Cardiac muscle cell (in vitro differentiated cells and primary cell): ENCODE measurements around the gene IL20RB. TPM values are rescaled to one million over a fixed set of nuclear protein-coding genes. Genes with fewer than 3 reads are reported as not detected.
"Not testable (repeated sequence)": the region's sequence is repeated elsewhere in the genome, so short reads cannot be mapped to it uniquely, and the experiment has no call there.

Source experiments
- DNase-seq, 2 donors: peaks; one replicate each; pipeline versions ENCODE4 v3.0.0 to v3.0.0-alpha.2; 2010 to 2017; ENCODE audit warnings: low read depth in 1 of 2, low spot score in 1 of 2
- H3K27ac ChIP-seq: fragments of 200-600 bp; sonication (generic); 2 replicates; pipeline ENCODE4 v1.5.1; 2016
- H3K27me3 ChIP-seq: fragments of 200-600 bp; sonication (generic); 2 replicates; pipeline ENCODE4 v1.6.0; 2016; ENCODE audit warnings: control low read depth
- H3K36me3 ChIP-seq: fragments of 200-600 bp; sonication (generic); 2 replicates; pipeline ENCODE4 v1.5.1; 2016; ENCODE audit warnings: control low read depth
- H3K4me1 ChIP-seq: fragments of 200-600 bp; sonication (generic); 2 replicates; pipeline ENCODE4 v1.8.1; 2017; ENCODE audit warnings: low read depth, mild to moderate bottlenecking, mixed run types
- H3K4me3 ChIP-seq: fragments of 200-600 bp; sonication (generic); 2 replicates; pipeline ENCODE4 v1.5.1; 2016; ENCODE audit warnings: mild to moderate bottlenecking
- H3K9me3 ChIP-seq: fragments of 200-600 bp; sonication (generic); 2 replicates; pipeline ENCODE4 v1.5.1; 2017; ENCODE audit warnings: low read depth, mild to moderate bottlenecking, control low read depth
- polyA plus RNA-seq: library from polyadenylated mRNA; unstranded; fragments of >200 nt; fragmentation: Nextera tagmentation; extraction: Ambion mirVana; gene quantifications from 2 replicates; pipeline ENCODE4 v1.2.1, GENCODE V29; 2016
- total RNA-seq: library from RNA; depleted of rRNA; stranded (reverse); fragments of >200 nt; gene quantifications from 2 replicates; pipeline ENCODE4 v1.2.3, GENCODE V29; 2016
- TF ChIP-seq, protein P1 (sequence below): IDR thresholded peaks from 2 replicates; pipeline ENCODE4 v1.5.1; 2012; ENCODE audit warnings: low read depth, mild to moderate bottlenecking, low read length

The IL20RB gene
- total and polyA plus RNA-seq, 2 experiments from 2014 or later, result 0.59 to 0.77 TPM

DNA sequence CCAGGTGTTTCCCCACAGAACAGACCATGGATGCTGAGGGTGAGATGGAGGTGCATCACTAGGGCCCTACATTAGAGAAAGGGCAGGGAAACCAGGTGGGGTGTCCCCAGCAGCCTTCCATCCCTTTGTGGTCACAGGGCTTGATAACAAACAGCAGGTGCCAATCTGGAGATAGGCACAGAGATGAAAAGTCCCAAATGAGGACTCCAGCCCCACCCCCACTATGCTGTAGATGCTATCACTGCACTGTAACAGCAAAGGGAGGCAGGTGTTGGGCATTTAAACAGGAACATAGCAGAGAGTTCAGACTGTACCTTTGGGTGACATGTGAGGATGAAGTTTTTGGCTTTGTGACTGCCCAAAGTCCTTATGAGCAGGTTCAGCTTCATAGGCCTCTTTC, 21.4 kb downstream of the IL20RB start:
- DNase-seq, result no peak
- no peaks in the 10 kb centered on the region for H3K4me1 ChIP-seq
- H3K9me3 ChIP-seq, result no peaks in the 10 kb centered on the region
- no peaks in the 10 kb centered on the region for H3K27me3 ChIP-seq
- no peaks in the 10 kb centered on the region for H3K36me3 ChIP-seq
- H3K27ac ChIP-seq, result no peak overlapping the region
- H3K4me3 ChIP-seq, result no peak overlapping the region
- TF ChIP-seq, protein P1, sequence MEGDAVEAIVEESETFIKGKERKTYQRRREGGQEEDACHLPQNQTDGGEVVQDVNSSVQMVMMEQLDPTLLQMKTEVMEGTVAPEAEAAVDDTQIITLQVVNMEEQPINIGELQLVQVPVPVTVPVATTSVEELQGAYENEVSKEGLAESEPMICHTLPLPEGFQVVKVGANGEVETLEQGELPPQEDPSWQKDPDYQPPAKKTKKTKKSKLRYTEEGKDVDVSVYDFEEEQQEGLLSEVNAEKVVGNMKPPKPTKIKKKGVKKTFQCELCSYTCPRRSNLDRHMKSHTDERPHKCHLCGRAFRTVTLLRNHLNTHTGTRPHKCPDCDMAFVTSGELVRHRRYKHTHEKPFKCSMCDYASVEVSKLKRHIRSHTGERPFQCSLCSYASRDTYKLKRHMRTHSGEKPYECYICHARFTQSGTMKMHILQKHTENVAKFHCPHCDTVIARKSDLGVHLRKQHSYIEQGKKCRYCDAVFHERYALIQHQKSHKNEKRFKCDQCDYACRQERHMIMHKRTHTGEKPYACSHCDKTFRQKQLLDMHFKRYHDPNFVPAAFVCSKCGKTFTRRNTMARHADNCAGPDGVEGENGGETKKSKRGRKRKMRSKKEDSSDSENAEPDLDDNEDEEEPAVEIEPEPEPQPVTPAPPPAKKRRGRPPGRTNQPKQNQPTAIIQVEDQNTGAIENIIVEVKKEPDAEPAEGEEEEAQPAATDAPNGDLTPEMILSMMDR, result no peak

DNA sequence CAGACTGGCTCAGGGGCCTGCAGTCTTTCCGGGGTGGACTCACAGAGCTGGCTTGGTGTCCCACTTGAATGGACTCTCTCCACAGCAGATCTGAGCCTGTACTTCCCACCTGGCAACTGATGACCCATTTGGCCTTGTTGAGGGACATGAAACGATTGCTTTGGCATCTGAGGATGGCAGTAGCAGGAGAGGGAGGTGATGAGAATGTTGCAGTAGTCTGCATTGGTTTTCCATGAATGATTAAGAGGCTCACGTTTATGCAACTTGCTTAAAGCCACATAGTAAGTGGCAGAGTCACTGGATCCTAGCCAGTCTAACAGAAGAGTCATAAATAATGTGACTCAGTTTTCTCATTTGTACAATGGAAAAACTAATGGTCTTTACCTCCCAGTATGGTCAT, 21.9 kb downstream of the IL20RB start:
- Histone ChIP-seq H3K36me3 (no peaks in the 10 kb centered on the region), H3K27me3 (no peaks in the 10 kb centered on the region), H3K4me1 (no peaks in the 10 kb centered on the region), H3K4me3 (no peak overlapping the region), H3K9me3 (no peaks in the 10 kb centered on the region), H3K27ac (no peak overlapping the region)
- DNase-seq, result no peak
- TF ChIP-seq, protein P1, result no peak

DNA sequence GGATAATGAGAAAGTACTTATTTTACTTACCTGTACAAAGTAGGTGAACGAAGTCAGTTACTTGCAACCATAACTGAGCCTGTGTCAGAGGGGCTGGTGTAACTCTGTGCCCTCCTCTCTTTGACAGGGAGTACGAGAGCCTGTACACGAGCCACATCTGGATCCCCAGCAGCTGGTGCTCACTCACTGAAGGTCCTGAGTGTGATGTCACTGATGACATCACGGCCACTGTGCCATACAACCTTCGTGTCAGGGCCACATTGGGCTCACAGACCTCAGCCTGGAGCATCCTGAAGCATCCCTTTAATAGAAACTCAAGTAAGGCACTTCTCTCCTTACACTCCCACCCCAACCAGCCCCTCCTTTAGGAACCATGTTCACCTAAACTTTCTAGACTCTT, 24.2 kb downstream of the IL20RB start:
- no peak for DNase-seq
- H3K27ac ChIP-seq, result no peak overlapping the region
- TF ChIP-seq, protein P1, result no peak
- H3K36me3 ChIP-seq, result no peaks in the 10 kb centered on the region
- H3K9me3 ChIP-seq, result no peaks in the 10 kb centered on the region
- no peak overlapping the region for H3K4me3 ChIP-seq
- H3K4me1 ChIP-seq, result no peaks in the 10 kb centered on the region
- H3K27me3 ChIP-seq, result no peaks in the 10 kb centered on the region

DNA sequence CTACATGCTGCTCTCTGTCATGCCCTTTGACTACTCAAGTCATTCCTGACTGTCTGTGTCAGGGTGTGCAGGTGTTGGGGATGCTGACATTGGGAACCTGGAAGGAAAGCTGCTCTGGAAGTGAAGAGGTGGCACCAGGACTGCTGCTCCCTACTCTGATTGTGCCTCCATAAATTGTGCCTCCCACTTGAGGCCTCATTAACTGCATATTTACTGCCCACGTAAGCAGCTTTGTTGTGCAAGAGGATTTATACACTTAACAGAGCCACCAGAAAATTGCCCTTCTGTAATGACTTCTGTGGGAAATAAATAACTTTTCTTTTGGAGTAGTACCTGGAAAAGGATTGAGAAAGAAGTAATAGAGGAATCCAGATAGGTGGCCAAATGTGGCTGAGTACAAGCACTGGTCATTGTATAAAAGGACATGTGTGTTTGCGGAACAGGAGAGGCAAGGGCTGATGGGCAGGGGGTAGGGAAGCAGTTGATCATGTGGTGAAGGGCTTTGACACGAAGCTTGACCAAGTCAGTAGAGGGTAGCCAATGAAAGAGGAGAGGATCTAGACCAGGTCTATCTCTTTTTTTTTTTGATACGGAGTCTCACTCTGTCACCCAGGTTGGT, 24.8 kb downstream of the IL20RB start:
- DNase-seq, result no peak
- H3K4me1 ChIP-seq, result no peaks in the 10 kb centered on the region
- H3K27ac ChIP-seq, result no peak overlapping the region
- H3K9me3 ChIP-seq, result no peaks in the 10 kb centered on the region
- no peaks in the 10 kb centered on the region for H3K36me3 ChIP-seq
- no peaks in the 10 kb centered on the region for H3K27me3 ChIP-seq
- TF ChIP-seq, protein P1, result no peak
- no peak overlapping the region for H3K4me3 ChIP-seq

DNA sequence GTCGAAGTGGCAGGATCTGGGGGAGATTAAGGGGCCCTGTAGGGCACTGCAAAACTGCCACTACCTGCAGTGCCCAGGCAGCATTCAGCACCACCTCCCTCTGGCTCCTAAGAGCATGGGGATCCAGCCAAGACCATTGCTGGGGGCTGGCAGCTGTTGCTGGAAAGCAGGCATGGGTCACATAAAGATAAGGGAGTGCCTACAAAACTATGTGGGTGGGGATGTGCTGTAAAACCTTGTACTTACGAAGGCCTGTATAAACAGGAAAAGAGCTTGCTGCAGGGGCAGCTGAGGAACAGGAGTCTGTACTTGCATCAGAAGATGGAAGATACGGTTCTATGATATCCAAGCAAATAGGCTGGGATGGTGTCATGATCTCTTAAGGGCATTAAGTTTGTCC, 27.1 kb downstream of the IL20RB start:
- H3K27ac ChIP-seq, result no peak overlapping the region
- H3K9me3 ChIP-seq, result no peaks in the 10 kb centered on the region
- peak in 1 of 2 donors; percentile 79 for DNase-seq
- no peaks in the 10 kb centered on the region for H3K4me1 ChIP-seq
- no peak overlapping the region for H3K4me3 ChIP-seq
- no peaks in the 10 kb centered on the region for H3K36me3 ChIP-seq
- H3K27me3 ChIP-seq, result no peaks in the 10 kb centered on the region
- TF ChIP-seq, protein P1, result no peak

DNA sequence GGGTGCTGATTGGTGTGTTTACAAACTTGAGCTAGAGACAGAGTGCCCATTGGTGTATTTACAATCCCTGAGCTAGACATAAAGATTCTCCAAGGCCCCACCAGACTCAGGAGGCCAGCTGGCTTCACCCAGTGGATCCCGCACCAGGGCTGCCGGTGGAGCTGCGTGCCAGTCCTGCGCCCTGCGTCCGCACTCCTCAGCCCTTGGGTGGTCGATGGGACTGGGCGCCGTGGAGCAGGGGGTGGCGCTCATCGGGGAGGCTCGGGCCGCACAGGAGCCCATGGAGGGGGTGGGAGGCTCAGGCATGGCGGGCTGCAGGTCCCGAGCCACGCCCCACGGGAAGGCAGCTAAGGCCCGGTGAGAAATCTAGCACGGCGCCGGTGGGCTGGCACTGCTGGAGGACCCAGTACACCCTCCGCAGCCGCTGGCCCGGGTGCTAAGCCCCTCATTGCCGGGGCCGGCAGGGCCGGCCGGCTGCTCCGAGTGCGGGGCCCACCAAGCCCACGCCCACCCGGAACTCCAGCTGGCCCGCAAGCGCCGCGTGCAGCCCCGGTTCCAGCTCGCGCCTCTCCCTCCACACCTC, 29.7 kb downstream of the IL20RB start:
- not testable (repeated sequence) for H3K4me3 ChIP-seq, DNase-seq, H3K36me3 ChIP-seq, H3K4me1 ChIP-seq, H3K9me3 ChIP-seq, H3K27me3 ChIP-seq, H3K27ac ChIP-seq
